ENCODE data around the gene CHADL. TPM values are rescaled to one million over a fixed set of nuclear protein-coding genes. Genes with fewer than 3 reads are reported as not detected.
A peak's percentile ranks its signal among the peaks of the same experiment; 100 is the strongest.

The CHADL gene
- total and polyA plus RNA-seq, 9 of the 15 experiments (the other 6 are each of a cell fraction or from before 2014, with no cell fraction given): not detected

- FAIRE-seq (no peak), DNase-seq (ENCODE audit: extremely low read depth in 1 of 4, low spot score in 3 of 4) (no peak), ATAC-seq (no peak)
- Histone ChIP-seq H3K9me3 (replicated peaks; ENCODE audit: control insufficient read depth, insufficient read depth, low read depth, low read length) (no peaks in the 10 kb centered on the region), H3K36me3 (ENCODE audit: control insufficient read depth, insufficient read depth, low read length) (peaks cover 76% of the 10 kb centered on the region), H2AFZ (ENCODE audit: low read depth, low read length) (no peak overlapping the region), H3K4me3 (no peak overlapping the region), H3K4me2 (ENCODE audit: insufficient read depth, low read length) (no peak overlapping the region), H3K9me1 (ENCODE audit: control insufficient read depth, insufficient read depth, low read length) (no peaks in the 10 kb centered on the region), H4K20me1 (replicated peaks; ENCODE audit: control insufficient read depth, insufficient read depth, low read length) (no peaks in the 10 kb centered on the region), H3K79me2 (ENCODE audit: control insufficient read depth, insufficient read depth, low read length) (peaks cover 40% of the 10 kb centered on the region), H3K9ac (ENCODE audit: insufficient read depth in 1 of 2, low read depth in 2 of 2, low read length in 2 of 2) (no peak overlapping the region), H3K27ac (ENCODE audit: extremely low read depth, low read depth, low read length) (no peak overlapping the region), H3K27me3 (ENCODE audit: control insufficient read depth in 2 of 2, insufficient read depth in 2 of 2, low read length in 2 of 2) (no peaks in the 10 kb centered on the region), H3K4me1 (replicated peaks in 1 of 2; ENCODE audit: control insufficient read depth in 2 of 2, insufficient read depth in 2 of 2, low read length in 2 of 2) (peaks cover 0 to 15% of the 10 kb centered on the region in 2 experiments; a peak in 3 of 5 replicates)
- TF ChIP-seq RBFOX2 (IDR thresholded peaks at IDR 0.05; ENCODE audit: low read depth, low read length) (0 out of 2 replicates have a peak, but pooled peaks have one; percentile 9), HNRNPL (IDR thresholded peaks at IDR 0.05; ENCODE audit: low read depth, low read length) (no peak)
- BruUV-seq (replicated peaks): no TSS peak
- intact Hi-C loops (cut with micrococcal nuclease) (loop anchor here (10.0 kb wide), 1 partner anchor 184 kb away; the partner anchor contains the start of genes ACO2 and PHF5A), in situ Hi-C loops (cut with MboI) (no loop called here)
- ChIA-PET CTCF (ENCODE audit: low intra/inter-chr PET ratio) (no interaction called here), POLR2A (interaction anchor here (0.8 kb wide), 1 partner anchor 16 kb away, joined by 3 read pairs; no protein-coding TSS in a partner anchor)
- WGBS (ENCODE audit: insufficient coverage, low coverage, missing lambda C conversion rate): 100% methylated on average over 2 of the region's 2 CpGs
Measured at GRCh38 chr22:41280854-41281253, 40.1 kb upstream of the CHADL start.

GRCh38 chr22:41280065-41280464 is 39.3 kb upstream of the CHADL start:
- Histone ChIP-seq H3K9ac (ENCODE audit: insufficient read depth in 1 of 2, low read depth in 2 of 2, low read length in 2 of 2) (no peak overlapping the region), H3K79me2 (ENCODE audit: control insufficient read depth, insufficient read depth, low read length) (peaks cover 32% of the 10 kb centered on the region), H3K9me1 (ENCODE audit: control insufficient read depth, insufficient read depth, low read length) (no peaks in the 10 kb centered on the region), H3K9me3 (replicated peaks; ENCODE audit: control insufficient read depth, insufficient read depth, low read depth, low read length) (no peaks in the 10 kb centered on the region), H3K4me1 (replicated peaks in 1 of 2; ENCODE audit: control insufficient read depth in 2 of 2, insufficient read depth in 2 of 2, low read length in 2 of 2) (peaks cover 0 to 9% of the 10 kb centered on the region in 2 experiments; a peak in 2 of 5 replicates), H3K36me3 (ENCODE audit: control insufficient read depth, insufficient read depth, low read length) (peaks cover 79% of the 10 kb centered on the region), H2AFZ (ENCODE audit: low read depth, low read length) (no peak overlapping the region), H3K27ac (ENCODE audit: extremely low read depth, low read depth, low read length) (no peak overlapping the region), H3K4me3 (no peak overlapping the region), H3K4me2 (ENCODE audit: insufficient read depth, low read length) (no peak overlapping the region), H3K27me3 (ENCODE audit: control insufficient read depth in 2 of 2, insufficient read depth in 2 of 2, low read length in 2 of 2) (no peaks in the 10 kb centered on the region), H4K20me1 (replicated peaks; ENCODE audit: control insufficient read depth, insufficient read depth, low read length) (no peaks in the 10 kb centered on the region)
- DNase-seq (ENCODE audit: extremely low read depth in 1 of 4, low spot score in 3 of 4) (no peak), ATAC-seq (no peak), FAIRE-seq (no peak)
- POLR2A ChIA-PET: interaction anchor here (0.8 kb wide), 1 partner anchor 15 kb away, joined by 3 read pairs; no protein-coding TSS in a partner anchor
- TF ChIP-seq RUNX1 (IDR thresholded peaks at IDR 0.05; ENCODE audit: low read depth) (no peak), SNRNP70 (optimal IDR thresholded peaks at IDR 0.05; ENCODE audit: low read depth, low read length) (no peak), SUPT5H (IDR thresholded peaks at IDR 0.05) (no peak), BMI1 (IDR thresholded peaks at IDR 0.05; ENCODE audit: low read length) (no peak), SIX5 (IDR thresholded peaks at IDR 0.05; ENCODE audit: borderline replicate concordance in 1 of 2, insufficient read depth in 1 of 2, low read depth in 1 of 2, low read length in 2 of 2) (no peak), SMARCC2 (IDR thresholded peaks at IDR 0.05; ENCODE audit: low read depth) (no peak), CHD2 (IDR thresholded peaks at IDR 0.05; ENCODE audit: low read depth, low read length) (no peak), GABPB2 (CRISPR knock-in tag; conservative IDR thresholded peaks at IDR 0.05) (no peak)
- in situ Hi-C loops (cut with MboI) (no loop called here), intact Hi-C loops (cut with micrococcal nuclease) (loop anchor here (10.0 kb wide), 1 partner anchor 185 kb away; the partner anchor contains the start of genes ACO2 and PHF5A)
- no TSS peak for BruUV-seq (replicated peaks)
- 71% methylated on average over 3 of the region's 3 CpGs for WGBS (ENCODE audit: insufficient coverage, low coverage, missing lambda C conversion rate)
- CTCF ChIA-PET (ENCODE audit: low intra/inter-chr PET ratio): no interaction called here
